Gastroesophageal sphincter (tissue), 4 donors: ENCODE measurements around the gene IFNA1. TPM values are rescaled to one million over a fixed set of nuclear protein-coding genes. Genes with fewer than 3 reads are reported as not detected.
"Not testable (repeated sequence)": the region's sequence is repeated elsewhere in the genome, so short reads cannot be mapped to it uniquely, and the experiment has no call there.

Experiments used
- ATAC-seq: fragments of 150-250 bp; one replicate; pipeline ENCODE4 v1.9.1; 2016; ENCODE audit warnings: mild to moderate bottlenecking, moderate library complexity
- H3K27ac ChIP-seq, 4 donors: fragments of 200-600 bp; sonication (generic) in 3 of 4; 1 replicate in 3 of 4; 2 replicates in 1 of 4; pipeline ENCODE4 v1.5.1; 2016 to 2019
- H3K27me3 ChIP-seq: fragments of 200-600 bp; sonication (generic); one replicate; pipeline ENCODE4 v1.5.1; 2019
- H3K36me3 ChIP-seq, 2 donors: fragments of 200-600 bp; sonication (generic); one replicate each; pipeline ENCODE4 v1.5.1; 2019; ENCODE audit warnings: control low read depth in 1 of 2
- H3K4me1 ChIP-seq, 3 donors: fragments of 200-600 bp; sonication (generic); 1 replicate in 2 of 3; 2 replicates in 1 of 3; pipeline ENCODE4 v1.5.1; 2016 to 2019; ENCODE audit warnings: control low read depth in 2 of 3
- H3K4me3 ChIP-seq, 2 donors: fragments of 200-600 bp; sonication (generic); one replicate each; pipeline ENCODE4 v1.5.1; 2019; ENCODE audit warnings: mild to moderate bottlenecking in 1 of 2, moderate library complexity in 1 of 2
- H3K9me3 ChIP-seq, 3 donors: fragments of 200-600 bp; sonication (generic); one replicate each; pipeline ENCODE4 v1.5.1; 2017 to 2019; ENCODE audit warnings: control low read depth in 2 of 3
- EP300 ChIP-seq: sonication (generic); formaldehyde crosslinking; IDR thresholded peaks from one replicate; pipeline ENCODE4 v1.6.1; 2017; ENCODE audit warnings: antibody characterized with exemption, mild to moderate bottlenecking
- POLR2A ChIP-seq, 2 donors: fragments of 450-650 bp; IDR thresholded peaks; one replicate each; pipeline ENCODE4 v1.6.1; 2017; ENCODE audit warnings: antibody characterized with exemption in 2 of 2, mild to moderate bottlenecking in 2 of 2, moderate library complexity in 1 of 2
- POLR2AphosphoS5 ChIP-seq: sonication (generic); formaldehyde crosslinking; IDR thresholded peaks from one replicate; pipeline ENCODE4 v1.6.1; 2017; ENCODE audit warnings: antibody characterized with exemption
- WGBS, 2 donors: methylation state at CpG; one replicate each; pipeline ENCODE4 v1.1.5; 2018; ENCODE audit warnings: low coverage in 1 of 2; 5-methylcytosine and 5-hydroxymethylcytosine counted together
- total RNA-seq, 4 donors: library from RNA; depleted of rRNA; stranded (reverse); fragments of >200 nt; gene quantifications; one replicate each; pipeline ENCODE4 v1.1.0, GENCODE V29; 2016
- TF ChIP-seq, protein P1 (sequence below), 4 experiments: fragments of 200-600 bp in 2 of 4; fragments of 450-650 bp in 2 of 4; sonication (generic) in 1 of 4; IDR thresholded peaks; one replicate each; pipeline ENCODE4 v1.5.1; 2017 to 2019; ENCODE audit warnings: antibody characterized with exemption in 4 of 4, mild to moderate bottlenecking in 2 of 4, moderate library complexity in 2 of 4

IFNA1 gene
- total RNA-seq, 4 donors from 2014 or later: not detected

DNA sequence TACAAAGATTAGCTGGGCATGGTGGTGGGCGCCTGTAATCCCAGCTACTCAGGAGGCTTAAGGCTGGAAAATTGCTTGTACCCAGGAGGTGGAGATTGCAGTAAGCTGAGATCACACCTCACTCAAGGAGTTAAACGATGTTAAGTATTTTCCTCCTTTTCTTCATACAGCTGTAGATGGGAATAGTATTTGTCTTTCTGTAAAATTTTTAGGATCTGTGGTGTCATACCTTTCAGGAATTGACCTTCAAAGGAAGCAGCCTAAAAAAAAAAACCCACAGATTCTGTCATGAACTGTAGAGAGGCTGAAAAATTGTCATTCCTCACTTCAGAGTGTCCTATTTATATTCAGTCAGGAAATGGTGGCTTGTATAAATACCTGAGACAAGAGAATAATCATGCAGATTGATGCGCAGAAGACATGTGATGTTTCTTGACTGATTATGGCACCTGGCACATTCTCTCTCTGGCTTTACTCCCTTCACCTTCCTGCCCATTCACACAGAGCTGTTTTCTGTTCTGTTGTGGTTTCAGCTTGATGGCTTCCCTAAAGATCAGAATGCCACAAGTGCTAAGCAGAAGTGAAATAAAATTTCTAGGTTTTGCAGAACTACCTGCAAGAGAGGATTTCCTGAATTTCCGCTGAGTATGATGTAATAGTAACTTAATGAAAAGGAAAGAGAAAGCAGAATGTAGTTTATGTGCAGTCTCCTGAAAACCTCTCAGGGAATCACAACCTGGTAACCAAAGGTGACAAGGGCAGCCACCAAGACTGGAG lies 3.8 kb downstream of the IFNA1 start:
- no peak for ATAC-seq

GRCh38 chr9:21449312-21449711 lies 9.1 kb downstream of the IFNA1 start:
- not testable (repeated sequence) for H3K27ac ChIP-seq, H3K4me1 ChIP-seq, H3K9me3 ChIP-seq, H3K36me3 ChIP-seq, H3K4me3 ChIP-seq, ATAC-seq, H3K27me3 ChIP-seq
- 70 to 78% methylated on average over 2 of the region's 5 CpGs for WGBS, 2 donors

More for the DNA sequence above, 3.8 kb downstream of the IFNA1 start:
- peaks cover 7% of the 10 kb centered on the region for H3K27me3 ChIP-seq
- no peaks in the 10 kb centered on the region for H3K4me1 ChIP-seq
- no peaks in the 10 kb centered on the region for H3K36me3 ChIP-seq
- H3K9me3 ChIP-seq: peaks cover 0 to 7% (median 0%) of the 10 kb centered on the region in 3 donors
- WGBS, 2 donors: 60 to 86% methylated on average over 1 to 4 of the region's 4 CpGs
- TF ChIP-seq EP300: no peak
- TF ChIP-seq, protein P1, sequence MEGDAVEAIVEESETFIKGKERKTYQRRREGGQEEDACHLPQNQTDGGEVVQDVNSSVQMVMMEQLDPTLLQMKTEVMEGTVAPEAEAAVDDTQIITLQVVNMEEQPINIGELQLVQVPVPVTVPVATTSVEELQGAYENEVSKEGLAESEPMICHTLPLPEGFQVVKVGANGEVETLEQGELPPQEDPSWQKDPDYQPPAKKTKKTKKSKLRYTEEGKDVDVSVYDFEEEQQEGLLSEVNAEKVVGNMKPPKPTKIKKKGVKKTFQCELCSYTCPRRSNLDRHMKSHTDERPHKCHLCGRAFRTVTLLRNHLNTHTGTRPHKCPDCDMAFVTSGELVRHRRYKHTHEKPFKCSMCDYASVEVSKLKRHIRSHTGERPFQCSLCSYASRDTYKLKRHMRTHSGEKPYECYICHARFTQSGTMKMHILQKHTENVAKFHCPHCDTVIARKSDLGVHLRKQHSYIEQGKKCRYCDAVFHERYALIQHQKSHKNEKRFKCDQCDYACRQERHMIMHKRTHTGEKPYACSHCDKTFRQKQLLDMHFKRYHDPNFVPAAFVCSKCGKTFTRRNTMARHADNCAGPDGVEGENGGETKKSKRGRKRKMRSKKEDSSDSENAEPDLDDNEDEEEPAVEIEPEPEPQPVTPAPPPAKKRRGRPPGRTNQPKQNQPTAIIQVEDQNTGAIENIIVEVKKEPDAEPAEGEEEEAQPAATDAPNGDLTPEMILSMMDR (IDR thresholded peaks at IDR 0.05): no peak
- TF ChIP-seq POLR2A (IDR thresholded peaks at IDR 0.05): no peak
- no peak for TF ChIP-seq POLR2AphosphoS5
- H3K4me3 ChIP-seq: no peak overlapping the region
- H3K27ac ChIP-seq: no peak overlapping the region

GRCh38 chr9:21450733-21451394 lies 10.6 kb downstream of the IFNA1 start:
- Histone ChIP-seq H3K4me3 (no peak overlapping the region), H3K27me3 (peaks cover 7% of the 10 kb centered on the region), H3K9me3 (no peaks in the 10 kb centered on the region), H3K4me1 (no peaks in the 10 kb centered on the region), H3K36me3 (no peaks in the 10 kb centered on the region), H3K27ac (no peak overlapping the region)
- TF ChIP-seq POLR2A (IDR thresholded peaks at IDR 0.05) (no peak), EP300 (no peak), POLR2AphosphoS5 (no peak)
- TF ChIP-seq, protein P1 (IDR thresholded peaks at IDR 0.05): no peak
- ATAC-seq: no peak
- 62 to 65% methylated on average over 4 of the region's 4 CpGs for WGBS, 2 donors

- no peak for ATAC-seq
- 68 to 75% methylated on average over 4 of the region's 4 CpGs for WGBS, 2 donors
These were observed 12.4 kb downstream of the IFNA1 start for GRCh38 chr9:21452681-21453080.

DNA sequence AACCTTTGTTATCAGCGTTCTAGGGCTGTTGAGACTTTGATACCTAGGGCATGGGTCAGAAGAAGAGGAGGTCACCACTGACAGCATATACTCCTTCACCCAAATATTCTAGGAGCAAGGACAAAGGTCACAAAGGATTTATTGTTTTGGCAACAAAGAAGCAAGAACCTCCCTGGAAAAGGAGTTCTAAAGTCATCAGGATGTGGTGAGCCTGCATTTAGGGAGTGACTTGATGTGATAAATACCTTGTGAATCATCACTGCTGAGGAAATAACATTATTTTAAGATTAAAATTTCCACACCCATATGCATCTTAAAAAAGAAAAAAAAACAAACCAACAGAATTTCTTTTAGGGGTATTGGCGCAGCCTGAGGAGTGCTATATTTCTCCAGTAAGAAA lies 13.9 kb downstream of the IFNA1 start:
- WGBS, 2 donors: 60 to 63% methylated on average over 2 of the region's 2 CpGs
- Histone ChIP-seq H3K27me3 (no peaks in the 10 kb centered on the region), H3K4me3 (no peak overlapping the region), H3K9me3 (no peaks in the 10 kb centered on the region), H3K36me3 (no peaks in the 10 kb centered on the region), H3K27ac (no peak overlapping the region), H3K4me1 (no peaks in the 10 kb centered on the region)
- no peak for ATAC-seq
- TF ChIP-seq POLR2A (IDR thresholded peaks at IDR 0.05) (no peak), POLR2AphosphoS5 (no peak), EP300 (no peak)
- TF ChIP-seq, protein P1 (IDR thresholded peaks at IDR 0.05): no peak

More at GRCh38 chr9:21452681-21453080, 12.4 kb downstream of the IFNA1 start:
- no peak overlapping the region for H3K27ac ChIP-seq
- H3K27me3 ChIP-seq: peaks cover 7% of the 10 kb centered on the region
- no peaks in the 10 kb centered on the region for H3K36me3 ChIP-seq
- TF ChIP-seq POLR2A (IDR thresholded peaks at IDR 0.05) (no peak), EP300 (no peak), POLR2AphosphoS5 (no peak)
- TF ChIP-seq, protein P1 (IDR thresholded peaks at IDR 0.05): no peak
- H3K4me1 ChIP-seq: no peaks in the 10 kb centered on the region
- no peak overlapping the region for H3K4me3 ChIP-seq
- no peaks in the 10 kb centered on the region for H3K9me3 ChIP-seq
